Choroid plexus epithelial cell (primary cell): ENCODE results near the gene ABR.

Source experiments
- DNase-seq: peaks from one replicate; pipeline ENCODE4 v3.0.0-alpha.2; 2010; ENCODE audit warnings: low read depth
- H3K4me3 ChIP-seq: 2 replicates; pipeline ENCODE4 v1.5.1; 2011; ENCODE audit warnings: low read depth, mild to moderate bottlenecking, control low read depth, low read length, moderate library complexity
- TF ChIP-seq, protein P1 (sequence below): conservative IDR thresholded peaks from 2 replicates; pipeline ENCODE4 v1.5.1; 2011; ENCODE audit warnings: low read depth, mild to moderate bottlenecking, control low read depth, inconsistent platforms, low read length, moderate library complexity

Gene ABR

DNA sequence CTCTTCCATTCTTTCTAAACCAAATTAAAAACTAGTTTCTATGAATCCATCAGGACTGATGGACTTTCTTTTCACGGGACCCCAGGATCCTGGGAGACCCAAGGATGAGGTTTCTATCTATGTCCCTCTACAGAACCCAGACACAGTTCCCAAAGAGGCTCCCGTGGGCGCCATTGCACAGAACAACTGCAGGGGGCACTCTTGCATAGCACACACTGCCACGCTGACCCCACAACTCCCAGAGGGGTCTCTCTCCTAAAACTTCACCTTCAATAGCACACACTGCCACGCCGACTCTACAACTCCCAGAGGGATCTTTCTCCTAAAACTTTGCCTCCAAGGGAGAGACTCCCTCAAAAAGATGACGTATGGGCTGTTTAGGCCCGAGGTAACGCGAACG, 9.0 kb downstream of the ABR start:
- DNase-seq, result no peak
- TF ChIP-seq, protein P1, sequence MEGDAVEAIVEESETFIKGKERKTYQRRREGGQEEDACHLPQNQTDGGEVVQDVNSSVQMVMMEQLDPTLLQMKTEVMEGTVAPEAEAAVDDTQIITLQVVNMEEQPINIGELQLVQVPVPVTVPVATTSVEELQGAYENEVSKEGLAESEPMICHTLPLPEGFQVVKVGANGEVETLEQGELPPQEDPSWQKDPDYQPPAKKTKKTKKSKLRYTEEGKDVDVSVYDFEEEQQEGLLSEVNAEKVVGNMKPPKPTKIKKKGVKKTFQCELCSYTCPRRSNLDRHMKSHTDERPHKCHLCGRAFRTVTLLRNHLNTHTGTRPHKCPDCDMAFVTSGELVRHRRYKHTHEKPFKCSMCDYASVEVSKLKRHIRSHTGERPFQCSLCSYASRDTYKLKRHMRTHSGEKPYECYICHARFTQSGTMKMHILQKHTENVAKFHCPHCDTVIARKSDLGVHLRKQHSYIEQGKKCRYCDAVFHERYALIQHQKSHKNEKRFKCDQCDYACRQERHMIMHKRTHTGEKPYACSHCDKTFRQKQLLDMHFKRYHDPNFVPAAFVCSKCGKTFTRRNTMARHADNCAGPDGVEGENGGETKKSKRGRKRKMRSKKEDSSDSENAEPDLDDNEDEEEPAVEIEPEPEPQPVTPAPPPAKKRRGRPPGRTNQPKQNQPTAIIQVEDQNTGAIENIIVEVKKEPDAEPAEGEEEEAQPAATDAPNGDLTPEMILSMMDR, result no peak
- no peak overlapping the region for H3K4me3 ChIP-seq

DNA sequence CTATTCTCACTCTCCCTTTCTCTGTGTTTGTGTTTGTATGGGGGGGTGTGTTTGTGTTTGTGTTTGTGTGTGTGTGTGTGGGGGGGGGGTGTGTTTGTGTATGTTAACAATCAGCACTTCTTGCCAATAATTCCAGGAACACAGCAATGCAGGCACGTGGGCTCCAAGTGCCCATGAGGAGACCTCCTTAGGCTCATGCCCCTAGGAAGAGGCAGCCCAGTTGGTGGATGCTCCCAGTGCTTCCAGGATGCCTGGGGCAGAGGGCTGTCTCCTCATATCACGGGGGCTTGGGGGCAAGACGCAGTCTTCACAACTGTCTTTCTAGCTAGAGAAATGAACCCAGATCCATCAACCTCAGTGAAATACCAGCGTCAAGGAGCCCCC, 9.9 kb downstream of the ABR start:
- no peak overlapping the region for H3K4me3 ChIP-seq
- TF ChIP-seq, protein P1, result no peak
- no peak for DNase-seq

DNA sequence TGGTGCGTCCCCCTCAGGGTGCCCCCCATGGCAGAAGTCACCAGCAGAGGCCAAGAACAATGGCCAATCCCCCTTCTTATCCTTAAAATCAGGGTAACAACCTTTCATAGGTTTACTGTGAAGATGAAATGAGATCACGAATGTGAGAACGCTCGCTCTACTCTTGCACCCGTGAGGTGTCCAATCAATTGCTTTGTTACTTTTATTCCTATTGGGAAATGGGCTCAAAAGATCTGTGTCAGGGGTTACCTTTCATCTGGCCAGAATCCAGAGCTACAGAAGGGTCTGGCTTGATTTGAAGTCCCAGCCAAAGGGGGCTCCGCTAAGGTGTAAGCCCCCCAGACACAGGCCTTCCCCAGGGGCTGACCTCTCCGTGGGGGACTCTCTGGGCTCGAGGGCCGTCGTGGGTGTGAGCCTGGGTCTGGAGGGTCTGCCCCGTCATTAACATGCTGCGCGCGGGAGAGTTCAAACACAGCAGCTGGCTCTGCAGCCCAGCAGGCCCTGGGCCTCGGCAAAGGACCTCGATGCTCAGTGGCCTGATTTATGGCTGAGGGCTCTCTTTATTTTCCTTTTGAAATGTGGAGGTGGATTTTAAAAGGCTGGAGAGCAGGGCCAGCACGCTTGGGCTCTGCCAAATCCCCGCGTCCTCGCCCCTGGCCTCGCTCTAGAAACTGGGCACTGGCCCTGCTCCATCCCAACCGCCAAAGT, 10.4 kb downstream of the ABR start:
- no peak for DNase-seq
- TF ChIP-seq, protein P1, result no peak
- no peak overlapping the region for H3K4me3 ChIP-seq

DNA sequence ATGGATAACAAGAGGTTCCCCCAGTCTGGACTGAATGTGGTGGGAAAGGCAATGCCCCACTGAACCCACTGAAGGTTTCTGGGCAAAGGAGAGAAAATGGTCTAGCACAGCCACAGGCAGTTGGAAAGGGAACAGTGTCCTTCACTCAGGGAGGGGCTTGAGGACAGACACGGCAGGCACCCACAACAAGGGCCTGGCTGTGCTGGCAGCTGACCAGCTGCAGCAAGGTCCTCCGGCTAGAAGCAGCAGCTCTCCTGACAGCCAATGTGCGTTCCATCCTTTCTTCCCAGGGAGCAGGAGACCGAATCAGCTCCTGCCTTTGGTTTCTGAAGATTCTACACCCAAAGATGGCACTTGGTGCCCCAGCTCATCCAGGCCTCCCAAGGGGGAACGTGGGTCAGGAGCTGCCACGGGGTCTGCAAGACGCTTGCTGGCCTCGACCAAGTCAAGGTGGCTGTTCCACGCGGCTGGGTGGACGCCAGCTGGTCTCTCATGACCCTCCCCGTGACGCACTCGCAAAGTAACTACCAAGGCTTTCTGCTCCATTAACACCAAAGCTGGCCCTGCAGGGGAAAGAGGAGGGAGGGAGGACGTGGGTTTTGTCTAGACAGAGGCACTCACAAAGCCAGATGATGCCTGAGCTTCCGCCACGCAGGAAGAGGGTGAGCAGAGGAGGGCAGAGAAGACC, 11.1 kb downstream of the ABR start:
- TF ChIP-seq, protein P1, result no peak
- DNase-seq, result no peak
- H3K4me3 ChIP-seq, result no peak overlapping the region

DNA sequence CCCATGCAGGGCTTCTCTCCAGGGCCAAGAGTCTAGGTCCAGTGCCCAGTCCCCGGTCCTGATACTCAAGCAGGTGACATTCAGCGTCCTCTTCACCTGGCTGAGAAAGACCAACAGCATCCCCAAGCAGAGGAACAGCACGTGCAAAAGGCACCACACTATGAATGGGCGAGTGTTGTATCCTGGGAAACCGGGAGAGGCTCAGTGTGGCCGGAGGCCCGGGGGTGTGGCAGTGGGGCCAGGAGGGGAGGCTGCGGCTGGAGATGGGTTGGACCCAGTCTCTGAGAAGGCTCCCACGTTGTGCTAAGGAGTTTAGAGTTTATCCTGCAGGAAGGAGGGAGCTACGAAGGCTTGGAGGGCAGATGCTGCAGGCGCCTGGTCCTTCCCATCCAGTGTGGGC, 13.5 kb downstream of the ABR start:
- TF ChIP-seq, protein P1, result no peak
- no peak overlapping the region for H3K4me3 ChIP-seq

DNA sequence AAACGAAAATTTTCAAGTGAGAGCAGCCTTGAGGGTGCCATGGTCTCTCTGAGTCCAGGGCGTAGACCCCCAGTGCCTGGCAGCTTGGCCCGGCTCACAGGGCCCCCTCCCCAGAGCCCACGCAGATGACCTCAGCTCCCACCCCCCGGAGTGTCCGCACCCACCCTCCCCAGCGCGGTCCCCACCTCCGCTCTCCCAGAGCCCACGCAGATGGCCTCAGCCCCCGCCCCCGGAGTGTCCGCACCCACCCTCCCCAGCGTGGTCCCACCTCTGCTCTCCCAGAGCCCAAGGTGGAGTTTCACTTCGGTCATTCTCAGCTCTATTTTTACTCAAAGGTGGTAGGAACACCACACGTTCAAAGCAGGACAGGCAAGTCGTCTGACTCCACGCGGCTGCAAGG, 13.9 kb downstream of the ABR start:
- DNase-seq, result no peak
- no peak overlapping the region for H3K4me3 ChIP-seq
- TF ChIP-seq, protein P1, result no peak

More for the DNA sequence above, 13.5 kb downstream of the ABR start:
- DNase-seq, result no peak
